K562 (cell line): ENCODE results near the gene RPRD1B. TPM values are rescaled to one million over a fixed set of nuclear protein-coding genes. Genes with fewer than 3 reads are reported as not detected.
A peak's percentile ranks its signal among the peaks of the same experiment; 100 is the strongest.

Source experiments
- CC2D1A ChIP-seq: fragments of 450-650 bp; IDR thresholded peaks from 2 replicates; pipeline ENCODE4 v1.6.1; 2017; ENCODE audit warnings: mild to moderate bottlenecking
- CCNT2 ChIP-seq: IDR thresholded peaks from 2 replicates; pipeline ENCODE4 v1.6.1; 2011; ENCODE audit warnings: borderline replicate concordance, low read depth, mild to moderate bottlenecking, moderate library complexity, mixed read lengths, low read length; ENCODE audit not compliant: insufficient read length; ENCODE audit errors: extremely low read depth
- GATA2 ChIP-seq: sonication (generic); formaldehyde crosslinking; IDR thresholded peaks from 2 replicates; pipeline ENCODE4 v1.4.0; 2020; ENCODE audit warnings: mild to moderate bottlenecking, missing genetic modification reagents
- HNRNPK ChIP-seq: fragments of 200-400 bp; formaldehyde crosslinking; IDR thresholded peaks from one replicate; pipeline ENCODE4 v1.6.1; 2018; ENCODE audit warnings: mild to moderate bottlenecking, low read depth, low read length; ENCODE audit not compliant: poor library complexity, severe bottlenecking
- MED1 ChIP-seq: sonication (generic); formaldehyde crosslinking; IDR thresholded peaks from 2 replicates; pipeline ENCODE4 v1.8.1; 2023; ENCODE audit warnings: missing genetic modification reagents, borderline replicate concordance
- PRDM10 ChIP-seq: fragments of 450-650 bp; IDR thresholded peaks from 2 replicates; pipeline ENCODE4 v1.6.1; 2018; ENCODE audit not compliant: partially characterized antibody
- PTTG1 ChIP-seq: fragments of 450-650 bp; IDR thresholded peaks from 2 replicates; pipeline ENCODE4 v1.6.1; 2016; ENCODE audit warnings: low read depth, mild to moderate bottlenecking, missing genetic modification characterization, missing compliant biosample characterization
- RBBP5 ChIP-seq: fragments of 200-600 bp; sonication (generic); IDR thresholded peaks from 2 replicates; pipeline ENCODE4 v1.6.1; 2012; ENCODE audit warnings: borderline replicate concordance, mild to moderate bottlenecking, low read length, control low read depth, inconsistent platforms; ENCODE audit not compliant: insufficient read depth, poor library complexity, severe bottlenecking
- RFX1 ChIP-seq: fragments of 450-650 bp; IDR thresholded peaks from 2 replicates; pipeline ENCODE4 v1.6.1; 2016; ENCODE audit warnings: mild to moderate bottlenecking, moderate library complexity
- RUNX1 ChIP-seq: sonication (generic); IDR thresholded peaks from 2 replicates; pipeline ENCODE4 v1.6.1; 2016; ENCODE audit warnings: antibody characterized with exemption, low read depth
- SMARCA4 ChIP-seq: fragments of 450-650 bp; IDR thresholded peaks from 2 replicates; pipeline ENCODE4 v1.6.1; 2016
- SNAPC5 ChIP-seq: fragments of 250-450 bp; sonication (Bioruptor Pico); IDR thresholded peaks from 2 replicates; pipeline ENCODE4 v1.8.0; 2021; ENCODE audit warnings: moderate library complexity, mild to moderate bottlenecking, inconsistent platforms
- SREBF2 ChIP-seq: sonication (generic); formaldehyde crosslinking; IDR thresholded peaks from 2 replicates; pipeline ENCODE4 v1.4.0; 2020; ENCODE audit warnings: mild to moderate bottlenecking, missing genetic modification reagents
- SRSF3 ChIP-seq: fragments of 200-400 bp; formaldehyde crosslinking; IDR thresholded peaks from 2 replicates; pipeline ENCODE4 v1.6.1; 2016; ENCODE audit warnings: mild to moderate bottlenecking, low read length, moderate library complexity; ENCODE audit not compliant: insufficient read depth
- TOE1 ChIP-seq, 2 experiments: fragments of 450-650 bp in 1 of 2; sonication (generic) in 1 of 2; formaldehyde crosslinking in 1 of 2; IDR thresholded peaks; 2 replicates each; pipeline versions ENCODE4 v1.7.1 to v1.8.0; 2016 to 2022; ENCODE audit warnings: borderline replicate concordance in 2 of 2, mild to moderate bottlenecking in 2 of 2, antibody characterized with exemption in 1 of 2, inconsistent platforms in 1 of 2, low read depth in 1 of 2, missing genetic modification reagents in 1 of 2, moderate library complexity in 1 of 2
- TSHZ1 ChIP-seq: fragments of 250-450 bp; sonication (Bioruptor Pico); IDR thresholded peaks from 2 replicates; pipeline ENCODE4 v1.4.0; 2020; ENCODE audit warnings: mild to moderate bottlenecking, moderate library complexity
- ZBTB12 ChIP-seq: fragments of 250-450 bp; sonication (Bioruptor Pico); IDR thresholded peaks from 2 replicates; pipeline ENCODE4 v1.4.0; 2020
- ZC3H11A ChIP-seq: IDR thresholded peaks from 2 replicates; pipeline ENCODE4 v1.6.1; 2012; ENCODE audit warnings: low read depth, low read length, improper control_type of control experiment
- polyA plus RNA-seq, 8 experiments: library from polyadenylated mRNA; depleted of rRNA in 4 of 8; stranded (reverse) in 5 of 8; unstranded in 3 of 8; fragments of >200 nt; fragmentation: Nextera tagmentation in 2 of 8; fragmentation: Illumina TruSeq in 1 of 8; extraction: Ambion mirVana in 2 of 8; extraction: Trizol in 1 of 8; gene quantifications; 2 replicates each; pipeline versions ENCODE4 v1.2.1 to v1.2.3, GENCODE V29; 2011 to 2014; ENCODE audit warnings: inconsistent platforms in 1 of 8, missing spikeins in 1 of 8
- total RNA-seq, 7 experiments: library from RNA; depleted of rRNA in 6 of 7; stranded (reverse); fragments of >200 nt in 6 of 7; fragmentation: Illumina TruSeq in 2 of 7; extraction: Trizol in 2 of 7; gene quantifications; 2 replicates each; pipeline versions ENCODE4 v1.2.1 to v1.2.3, GENCODE V29; 2011 to 2021; ENCODE audit warnings: low replicate concordance in 1 of 7

RPRD1B gene
- total and polyA plus RNA-seq, 9 of the 15 experiments (the other 6 are each of a cell fraction or from before 2014, with no cell fraction given), result 5.5 to 43.0 (median 24.4) TPM

- TF ChIP-seq TSHZ1 (CRISPR knock-in tag) (no peak), PTTG1 (no peak), CC2D1A (peak; percentile 82), PRDM10 (peak; percentile 50), RFX1 (no peak), TOE1 (IDR thresholded peaks at IDR 0.05; ENCODE audit: borderline replicate concordance) (peak; percentile 87), TOE1 (CRISPR knock-in tag; IDR thresholded peaks at IDR 0.05; ENCODE audit: borderline replicate concordance, low read depth) (no peak), MED1 (CRISPR knock-in tag) (no peak), CCNT2 (peak; percentile 62), GATA2 (CRISPR knock-in tag) (peak; percentile 85), SNAPC5 (CRISPR knock-in tag) (no peak), RBBP5 (peak; percentile 78), SRSF3 (no peak), ZBTB12 (no peak; the same call in 1 of the 2 replicates), RUNX1 (peak; percentile 54; the same call in 1 of the 2 replicates), SREBF2 (no peak), SMARCA4 (peak; percentile 96), HNRNPK (no peak), ZC3H11A (0 out of 2 replicates have a peak, but pooled peaks have one; percentile 24)
These were observed 93.5 kb downstream of the RPRD1B start (continued) for GRCh38 chr20:38126932-38127621.
